HL-60 (cell line): ENCODE data around the gene INPP5E.

Experiments used
- DNase-seq, 2 experiments: peaks; one replicate each; pipeline ENCODE4 v3.0.0-alpha.2; 2010 to 2020; ENCODE audit warnings: low read depth in 1 of 2, low spot score in 1 of 2
- H3K27ac ChIP-seq: fragments of 250-450 bp; sonication (Bioruptor Pico); replicated peaks from 2 replicates; pipeline ENCODE4 v1.5.1; 2020; ENCODE audit warnings: mild to moderate bottlenecking, moderate library complexity
- H3K27me3 ChIP-seq: fragments of 250-450 bp; sonication (Bioruptor Pico); 2 replicates; pipeline ENCODE4 v1.5.1; 2021; ENCODE audit warnings: mild to moderate bottlenecking, moderate library complexity; ENCODE audit not compliant: insufficient read depth, poor library complexity, severe bottlenecking
- H3K4me3 ChIP-seq: replicated peaks from 2 replicates; pipeline ENCODE4 v1.5.1; 2011; ENCODE audit warnings: mild to moderate bottlenecking, control low read depth, low read length; ENCODE audit not compliant: insufficient read depth
- CTCF ChIP-seq: IDR thresholded peaks from one replicate; pipeline ENCODE4 v1.5.1; 2011; ENCODE audit warnings: low read length, control low read depth, inconsistent platforms; ENCODE audit not compliant: insufficient read depth
- GABPA ChIP-seq: IDR thresholded peaks from 2 replicates; pipeline ENCODE4 v1.6.1; 2012; ENCODE audit warnings: low read depth
- POLR2AphosphoS5 ChIP-seq: IDR thresholded peaks from 2 replicates; pipeline ENCODE4 v1.6.1; 2012; ENCODE audit warnings: low read depth
- REST ChIP-seq: IDR thresholded peaks from 2 replicates; pipeline ENCODE4 v1.6.1; 2012; ENCODE audit warnings: low read depth; ENCODE audit not compliant: insufficient replicate concordance
- SPI1 ChIP-seq: IDR thresholded peaks from 2 replicates; pipeline ENCODE4 v1.6.1; 2012; ENCODE audit warnings: low read depth, mild to moderate bottlenecking, borderline replicate concordance

Gene INPP5E

DNA sequence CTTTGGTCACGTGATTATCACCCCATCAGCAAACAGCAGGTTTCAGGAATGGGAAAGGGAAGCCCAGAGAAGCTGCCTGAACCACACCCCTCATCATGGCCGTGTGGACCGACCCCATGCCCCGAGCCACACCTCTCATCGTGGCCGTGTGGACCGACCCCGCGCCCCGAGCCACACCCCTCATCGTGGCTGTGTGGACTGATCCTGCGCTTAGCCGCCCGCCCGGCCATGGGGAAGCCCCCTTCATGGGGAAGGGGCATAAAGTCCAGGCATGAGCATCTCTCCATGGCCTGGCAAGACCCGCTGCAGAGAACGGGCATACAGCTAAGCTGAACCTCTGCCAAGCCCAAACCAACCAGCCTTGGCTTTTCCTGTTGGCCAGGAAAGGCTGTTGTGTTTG is 46.1 kb downstream of the INPP5E start:
- Histone ChIP-seq H3K27ac (no peak overlapping the region), H3K27me3 (no peaks in the 10 kb centered on the region), H3K4me3 (no peak overlapping the region)
- TF ChIP-seq CTCF (no peak), SPI1 (no peak), REST (no peak), POLR2AphosphoS5 (no peak), GABPA (no peak)
- no peak for DNase-seq

GRCh38 chr9:136392538-136393449 is 46.9 kb downstream of the INPP5E start:
- DNase-seq = no peak
- TF ChIP-seq REST (no peak), CTCF (no peak), SPI1 (no peak), POLR2AphosphoS5 (no peak), GABPA (no peak)
- no peak overlapping the region for H3K4me3 ChIP-seq
- H3K27ac ChIP-seq = no peak overlapping the region
- H3K27me3 ChIP-seq = no peaks in the 10 kb centered on the region

GRCh38 chr9:136391737-136392537 is 47.7 kb downstream of the INPP5E start:
- Histone ChIP-seq H3K27me3 (no peaks in the 10 kb centered on the region), H3K27ac (no peak overlapping the region), H3K4me3 (no peak overlapping the region)
- DNase-seq = no peak
- no peak for TF ChIP-seq SPI1
- no peak for TF ChIP-seq GABPA
- TF ChIP-seq POLR2AphosphoS5 = no peak
- no peak for TF ChIP-seq CTCF
- no peak for TF ChIP-seq REST
